H1 (cell line): ENCODE results near the gene CDC42BPB. TPM values are rescaled to one million over a fixed set of nuclear protein-coding genes. Genes with fewer than 3 reads are reported as not detected.

Source experiments
- CTCF ChIA-PET: fragments of 300-600 bp; sonication (Branson Sonifier 250); formaldehyde crosslinking; loops from one replicate; lab custom pipeline; 2021; ENCODE audit not compliant: partially characterized antibody; lab: Charles Lee
- POLR2A ChIA-PET: fragments of 300-600 bp; sonication (Branson Sonifier 250); formaldehyde crosslinking; loops from one replicate; lab custom pipeline; 2021; ENCODE audit warnings: inconsistent platforms; ENCODE audit not compliant: partially characterized antibody; lab: Charles Lee
- DNase-seq, 2 experiments: peaks; one replicate each; pipeline versions ENCODE4 v3.0.0 to v3.0.0-alpha.2; 2010 to 2022; ENCODE audit warnings: low spot score in 2 of 2, low read depth in 1 of 2, mixed read lengths in 1 of 2
- FAIRE-seq: peaks from 2 replicates; lab custom pipeline; 2011; peaks lifted over from hg19 to GRCh38; lab: Jason Lieb, UNC
- H2AFZ ChIP-seq: 2 replicates; pipeline ENCODE4 v1.8.1; 2012; ENCODE audit warnings: low read length, inconsistent platforms
- H2AK5ac ChIP-seq: 2 replicates; pipeline ENCODE4 v1.6.1; 2013; ENCODE audit warnings: low read depth, low read length
- H2BK120ac ChIP-seq: replicated peaks from 2 replicates; pipeline ENCODE3; 2013; ENCODE audit warnings: low read depth, low read length, inconsistent platforms
- H2BK12ac ChIP-seq: 2 replicates; pipeline ENCODE4 v1.6.1; 2013; ENCODE audit warnings: low read depth, low read length
- H2BK15ac ChIP-seq: 2 replicates; pipeline ENCODE4 v1.6.1; 2013; ENCODE audit warnings: low read length
- H2BK20ac ChIP-seq: 2 replicates; pipeline ENCODE4 v1.6.1; 2013; ENCODE audit warnings: low read length
- H2BK5ac ChIP-seq: 2 replicates; pipeline ENCODE4 v1.6.1; 2013; ENCODE audit warnings: low read depth, low read length
- H3K14ac ChIP-seq: 2 replicates; pipeline ENCODE4 v1.6.1; 2013; ENCODE audit warnings: inconsistent platforms; ENCODE audit not compliant: insufficient read length
- H3K18ac ChIP-seq: 2 replicates; pipeline ENCODE4 v1.6.1; 2013; ENCODE audit warnings: low read length; ENCODE audit errors: extremely low read depth
- H3K23ac ChIP-seq: 2 replicates; pipeline ENCODE4 v1.6.1; 2013; ENCODE audit warnings: inconsistent platforms; ENCODE audit not compliant: insufficient read length
- H3K23me2 ChIP-seq: 2 replicates; pipeline ENCODE4 v1.6.1; 2013; ENCODE audit warnings: low read depth, low read length
- H3K27ac ChIP-seq: 2 replicates; pipeline ENCODE4 v1.6.1; 2011; ENCODE audit warnings: low read depth, low read length, inconsistent platforms
- H3K27me3 ChIP-seq, 4 experiments: replicated peaks in 1 of 4; 1 replicate in 1 of 4; 2 replicates in 3 of 4; pipeline versions ENCODE4 v1.6.1 to v1.8.1; 2011 to 2013; ENCODE audit warnings: low read length in 3 of 4, mild to moderate bottlenecking in 3 of 4, inconsistent platforms in 2 of 4, mixed read lengths in 2 of 4, moderate library complexity in 1 of 4; ENCODE audit not compliant: control insufficient read depth in 3 of 4, insufficient read depth in 3 of 4; ENCODE audit errors: extremely low read depth in 1 of 4
- H3K36me3 ChIP-seq, 4 experiments: 2 replicates each; pipeline versions ENCODE4 v1.6.1 to v1.8.1; 2011 to 2013; ENCODE audit warnings: mild to moderate bottlenecking in 4 of 4, low read length in 3 of 4, moderate library complexity in 2 of 4, control low read depth in 1 of 4, inconsistent platforms in 1 of 4; ENCODE audit not compliant: insufficient read depth in 4 of 4, control insufficient read depth in 2 of 4
- H3K4ac ChIP-seq: replicated peaks from 2 replicates; pipeline ENCODE3; 2013; ENCODE audit warnings: low read length, low read depth, mixed read lengths, inconsistent platforms; ENCODE audit not compliant: insufficient read length
- H3K4me1 ChIP-seq, 4 experiments: replicated peaks in 1 of 4; 1 replicate in 1 of 4; 2 replicates in 3 of 4; pipeline versions ENCODE4 v1.6.1 to v1.8.1; 2011 to 2013; ENCODE audit warnings: low read length in 3 of 4, inconsistent platforms in 2 of 4, mixed read lengths in 1 of 4; ENCODE audit not compliant: insufficient read depth in 4 of 4, control insufficient read depth in 3 of 4
- H3K4me2 ChIP-seq, 2 experiments: 2 replicates each; pipeline versions ENCODE4 v1.6.1 to v1.8.1; 2011 to 2013; ENCODE audit warnings: low read depth in 2 of 2, low read length in 2 of 2, control low read depth in 1 of 2, inconsistent platforms in 1 of 2, mild to moderate bottlenecking in 1 of 2; ENCODE audit not compliant: insufficient read depth in 1 of 2
- H3K4me3 ChIP-seq, 4 experiments: fragments of 200-600, 300-600 bp in 1 of 4; sonication (generic), shearing (Covaris generic), sonication (Bioruptor Twin) in 1 of 4; 2 replicates each; pipeline versions ENCODE4 v1.5.1 to v1.8.1; 2011 to 2016; ENCODE audit warnings: low read length in 4 of 4, low read depth in 3 of 4, control low read depth in 2 of 4, inconsistent platforms in 2 of 4, mild to moderate bottlenecking in 2 of 4, mixed read lengths in 1 of 4, moderate library complexity in 1 of 4; ENCODE audit not compliant: insufficient read depth in 2 of 4; ENCODE audit errors: extremely low read depth in 1 of 4
- H3K56ac ChIP-seq: replicated peaks from 2 replicates; pipeline ENCODE3; 2013; ENCODE audit warnings: low read depth, mild to moderate bottlenecking, mixed read lengths, low read length, inconsistent platforms; ENCODE audit not compliant: insufficient read length
- H3K79me1 ChIP-seq: 2 replicates; pipeline ENCODE4 v1.6.1; 2013; ENCODE audit warnings: low read depth, low read length, control low read depth
- H3K79me2 ChIP-seq, 2 experiments: 2 replicates each; pipeline versions ENCODE4 v1.6.1 to v1.8.1; 2012 to 2013; ENCODE audit warnings: low read length in 2 of 2, mild to moderate bottlenecking in 2 of 2, inconsistent platforms in 1 of 2; ENCODE audit not compliant: insufficient read depth in 2 of 2, control insufficient read depth in 1 of 2
- H3K9ac ChIP-seq, 4 experiments: replicated peaks in 1 of 4; 1 replicate in 1 of 4; 2 replicates in 3 of 4; pipeline versions ENCODE4 v1.6.1 to v1.8.1; 2011 to 2013; ENCODE audit warnings: low read depth in 3 of 4, low read length in 3 of 4, control low read depth in 2 of 4, mild to moderate bottlenecking in 2 of 4, moderate library complexity in 2 of 4, inconsistent platforms in 1 of 4; ENCODE audit errors: extremely low read depth in 1 of 4
- H3K9me3 ChIP-seq, 2 experiments: 2 replicates each; pipeline versions ENCODE4 v1.6.1 to v1.8.1; 2012 to 2013; ENCODE audit warnings: mild to moderate bottlenecking in 2 of 2, moderate library complexity in 2 of 2, control low read depth in 1 of 2, inconsistent platforms in 1 of 2, low read depth in 1 of 2, low read length in 1 of 2, mixed read lengths in 1 of 2; ENCODE audit not compliant: insufficient read depth in 2 of 2
- H4K20me1 ChIP-seq, 2 experiments: replicated peaks in 1 of 2; 2 replicates each; pipeline versions ENCODE3 to v1.8.1; 2011 to 2013; ENCODE audit warnings: inconsistent platforms in 2 of 2, low read length in 2 of 2, mild to moderate bottlenecking in 1 of 2; ENCODE audit not compliant: insufficient read depth in 2 of 2, control insufficient read depth in 1 of 2
- H4K5ac ChIP-seq: 2 replicates; pipeline ENCODE4 v1.6.1; 2013; ENCODE audit warnings: low read length, low read depth, mixed read lengths, inconsistent platforms; ENCODE audit not compliant: insufficient read length
- H4K8ac ChIP-seq: 2 replicates; pipeline ENCODE4 v1.8.0; 2013; ENCODE audit warnings: mild to moderate bottlenecking, moderate library complexity, low read length, inconsistent platforms; ENCODE audit not compliant: insufficient read depth; ENCODE audit errors: extremely low read depth
- H4K91ac ChIP-seq: replicated peaks from 2 replicates; pipeline ENCODE3; 2013; ENCODE audit warnings: low read length, mixed read lengths, inconsistent platforms; ENCODE audit not compliant: insufficient read length
- ASH2L ChIP-seq: fragments of 200-600, 300-600 bp; sonication (generic); IDR thresholded peaks from one replicate; pipeline ENCODE4 v1.7.1; 2017; ENCODE audit warnings: low read length
- CEBPB ChIP-seq: IDR thresholded peaks from 2 replicates; pipeline ENCODE4 v1.6.1; 2012; ENCODE audit warnings: low read depth, low read length
- EP300 ChIP-seq, 2 experiments: IDR thresholded peaks; 1 replicate in 1 of 2; 2 replicates in 1 of 2; pipeline ENCODE4 v1.6.1; 2011 to 2012; ENCODE audit warnings: low read depth in 2 of 2, low read length in 2 of 2, mild to moderate bottlenecking in 2 of 2, borderline replicate concordance in 1 of 2, inconsistent platforms in 1 of 2, moderate library complexity in 1 of 2
- GABPA ChIP-seq: IDR thresholded peaks from 2 replicates; pipeline ENCODE4 v1.6.1; 2011; ENCODE audit warnings: mild to moderate bottlenecking, low read length, moderate library complexity, borderline replicate concordance; ENCODE audit not compliant: insufficient read depth
- JUND ChIP-seq: IDR thresholded peaks from 2 replicates; pipeline ENCODE4 v1.6.1; 2011; ENCODE audit warnings: mild to moderate bottlenecking, improper control_type of control experiment, low read length
- KDM5A ChIP-seq: fragments of 200-600 bp; IDR thresholded peaks from 2 replicates; pipeline ENCODE4 v1.7.1; 2012; ENCODE audit warnings: mild to moderate bottlenecking, low read length, inconsistent platforms, mixed read lengths
- POLR2A ChIP-seq, 2 experiments: IDR thresholded peaks; 1 replicate in 1 of 2; 2 replicates in 1 of 2; pipeline ENCODE4 v1.6.1; 2011; ENCODE audit warnings: low read depth in 2 of 2, low read length in 2 of 2, mild to moderate bottlenecking in 2 of 2; ENCODE audit errors: control extremely low read depth in 1 of 2
- RBBP5 ChIP-seq: IDR thresholded peaks from 2 replicates; pipeline ENCODE4 v1.7.1; 2012; ENCODE audit warnings: low read depth, mild to moderate bottlenecking, inconsistent platforms, low read length, moderate library complexity, borderline replicate concordance
- SAP30 ChIP-seq: fragments of 300-600 bp; sonication (generic); IDR thresholded peaks from 2 replicates; pipeline ENCODE4 v1.7.1; 2012; ENCODE audit warnings: low read length, moderate library complexity, mild to moderate bottlenecking, inconsistent platforms; ENCODE audit not compliant: insufficient read depth, insufficient replicate concordance
- SIX5 ChIP-seq: IDR thresholded peaks from 2 replicates; pipeline ENCODE4 v1.6.1; 2011; ENCODE audit warnings: mild to moderate bottlenecking, low read depth, low read length
- SRF ChIP-seq: IDR thresholded peaks from 2 replicates; pipeline ENCODE4 v1.6.1; 2011; ENCODE audit warnings: mild to moderate bottlenecking, low read depth, low read length, moderate library complexity
- TCF12 ChIP-seq: IDR thresholded peaks from 2 replicates; pipeline ENCODE4 v1.6.1; 2011; ENCODE audit warnings: low read depth, mild to moderate bottlenecking, low read length
- WGBS, 2 experiments: shearing (Covaris generic) in 1 of 2; methylation state at CpG; one replicate each; pipeline versions ENCODE4 v1.1.6 to v1.1.7; 2013 to 2015; ENCODE audit warnings: low lambda C conversion rate in 2 of 2, mixed read lengths in 2 of 2, inconsistent platforms in 1 of 2, low coverage in 1 of 2, missing lambda C conversion rate in 1 of 2; ENCODE audit not compliant: insufficient replicate concordance in 2 of 2, insufficient coverage in 1 of 2, insufficient read length in 1 of 2; ENCODE audit errors: extremely low coverage in 1 of 2, missing lambda C conversion rate in 1 of 2; 5-methylcytosine and 5-hydroxymethylcytosine counted together
- polyA plus RNA-seq, 7 experiments: library from polyadenylated mRNA; depleted of rRNA in 3 of 7; stranded (reverse) in 5 of 7; unstranded in 2 of 7; fragments of >200 nt in 5 of 7; fragments of 200-250 nt in 2 of 7; gene quantifications; 1 replicate in 5 of 7; 2 replicates in 1 of 7; 4 replicates in 1 of 7; pipeline versions ENCODE4 v1.2.1 to v1.2.3, GENCODE V29; 2011 to 2013; ENCODE audit warnings: missing spikeins in 2 of 7, mixed read lengths in 2 of 7
- total RNA-seq: library from RNA; stranded (reverse); fragmentation: NEBNext Ultra II Directional; extraction: Animal tissue kit (Norgen Biotek cat#: 25700); gene quantifications from 2 replicates; pipeline ENCODE4 v1.2.1, GENCODE V29; 2021

CDC42BPB gene
- total and polyA plus RNA-seq, 2 of the 8 experiments (the other 6 are each of a cell fraction or from before 2014, with no cell fraction given), result 51.2 to 88.2 TPM

- CTCF ChIA-PET, result interaction anchor here (0.8 to 0.9 kb wide), 2 partner anchors 13 to 24 kb away, joined by 3 read pairs; no protein-coding TSS in a partner anchor
- TF ChIP-seq EP300 (IDR thresholded peaks at IDR 0.05; ENCODE audit: borderline replicate concordance in 1 of 2, low read depth in 2 of 2, low read length in 2 of 2), result no peak
- TF ChIP-seq JUND, result no peak
- no peak for TF ChIP-seq SIX5
- TF ChIP-seq ASH2L, result no peak
- no peak for TF ChIP-seq SRF
- no peak for TF ChIP-seq TCF12
- no peak for TF ChIP-seq RBBP5
- TF ChIP-seq KDM5A, result no peak
- no peak for TF ChIP-seq SAP30
- TF ChIP-seq GABPA, result no peak
- TF ChIP-seq CEBPB, result no peak
- TF ChIP-seq POLR2A (IDR thresholded peaks at IDR 0.05; ENCODE audit: control extremely low read depth in 1 of 2, low read depth in 2 of 2, low read length in 2 of 2), result no peak
Observed at GRCh38 chr14:103033681-103034096, 23.7 kb downstream of the CDC42BPB start.

More at GRCh38 chr14:103033681-103034096, 23.7 kb downstream of the CDC42BPB start:
- Histone ChIP-seq H2BK15ac (no peak overlapping the region), H3K4me2 (no peak overlapping the region), H4K5ac (no peak overlapping the region), H3K79me1 (peaks cover 8% of the 10 kb centered on the region), H3K14ac (no peak overlapping the region), H3K56ac (no peak overlapping the region), H3K4me1 (0 out of 7 replicates have a peak, but pooled peaks cover 0 to 2% (median 0%) of the 10 kb centered on the region in 4 experiments), H3K9me3 (no peaks in the 10 kb centered on the region), H2AFZ (no peak overlapping the region), H4K20me1 (peaks cover 0 to 14% of the 10 kb centered on the region in 2 experiments), H3K4me3 (no peak overlapping the region), H2BK20ac (no peak overlapping the region), H2BK12ac (no peak overlapping the region), H4K91ac (no peak overlapping the region), H3K23me2 (no peaks in the 10 kb centered on the region), H2BK5ac (no peak overlapping the region), H3K27me3 (no peaks in the 10 kb centered on the region), H3K23ac (no peak overlapping the region), H3K4ac (no peak overlapping the region), H2BK120ac (no peak overlapping the region), H4K8ac (no peak overlapping the region), H3K9ac (no peak overlapping the region), H3K18ac (no peak overlapping the region), H3K79me2 (peaks cover 0 to 63% of the 10 kb centered on the region in 2 experiments; a peak in 2 of 4 replicates), H2AK5ac (no peak overlapping the region), H3K27ac (no peak overlapping the region), H3K36me3 (no peaks in the 10 kb centered on the region)
- 93% methylated on average over 6 of the region's 6 CpGs; no CpG with 5 or more reads in 1 of the 2 experiments for WGBS, 2 experiments
- POLR2A ChIA-PET, result no interaction called here
- no peak for FAIRE-seq
- no peak for DNase-seq
